Smooth muscle cell (in vitro differentiated cells): ENCODE measurements around the gene MEF2A. TPM values are rescaled to one million over a fixed set of nuclear protein-coding genes. Genes with fewer than 3 reads are reported as not detected.

Experiments
- DNase-seq: peaks from one replicate; lab custom pipeline; 2025; ENCODE audit not compliant: unreplicated experiment; lab: John Stamatoyannopoulos, UW
- H2AFZ ChIP-seq: fragments of 200-600 bp; sonication (generic); 2 replicates; pipeline ENCODE4 v1.6.0; 2016; ENCODE audit warnings: antibody characterized with exemption, low read depth, mild to moderate bottlenecking
- H3F3A ChIP-seq: fragments of 200-600 bp; sonication (generic); 2 replicates; pipeline ENCODE4 v1.6.0; 2017; ENCODE audit warnings: antibody characterized with exemption, low read depth
- H3K27ac ChIP-seq: fragments of 200-600 bp; sonication (generic); 2 replicates; pipeline ENCODE4 v1.5.1; 2016; ENCODE audit warnings: low read depth, mild to moderate bottlenecking
- H3K27me3 ChIP-seq: fragments of 200-600 bp; sonication (generic); 2 replicates; pipeline ENCODE4 v1.6.1; 2016; ENCODE audit warnings: low read depth, mild to moderate bottlenecking
- H3K36me3 ChIP-seq: fragments of 200-600 bp; sonication (generic); 2 replicates; pipeline ENCODE4 v1.5.1; 2016; ENCODE audit warnings: low read depth
- H3K4me1 ChIP-seq: fragments of 200-600 bp; sonication (generic); 2 replicates; pipeline ENCODE4 v1.5.1; 2016; ENCODE audit warnings: low read depth
- H3K4me2 ChIP-seq: fragments of 200-600 bp; sonication (generic); 2 replicates; pipeline ENCODE4 v1.6.0; 2016; ENCODE audit warnings: mild to moderate bottlenecking
- H3K4me3 ChIP-seq: fragments of 200-600 bp; sonication (generic); 2 replicates; pipeline ENCODE4 v1.5.1; 2016; ENCODE audit warnings: mild to moderate bottlenecking
- H3K79me2 ChIP-seq: fragments of 200-600 bp; sonication (generic); 2 replicates; pipeline ENCODE4 v1.6.0; 2016; ENCODE audit warnings: low read depth, mild to moderate bottlenecking
- H3K9ac ChIP-seq: fragments of 200-600 bp; sonication (generic); 2 replicates; pipeline ENCODE4 v1.6.0; 2016; ENCODE audit warnings: low read depth
- H3K9me3 ChIP-seq: fragments of 200-600 bp; sonication (generic); replicated peaks from 2 replicates; pipeline ENCODE4 v1.5.1; 2016; ENCODE audit warnings: low read depth
- H4K20me1 ChIP-seq: fragments of 200-600 bp; sonication (generic); 2 replicates; pipeline ENCODE4 v1.6.0; 2016; ENCODE audit warnings: low read depth
- WGBS: methylation state at CpG from one replicate; pipeline ENCODE4 v1.1.7; 2016; ENCODE audit warnings: low lambda C conversion rate; 5-methylcytosine and 5-hydroxymethylcytosine counted together
- polyA plus RNA-seq: library from polyadenylated mRNA; unstranded; fragments of >200 nt; fragmentation: Nextera tagmentation; extraction: Ambion mirVana; gene quantifications from 2 replicates; pipeline ENCODE4 v1.2.1, GENCODE V29; 2016
- total RNA-seq: library from RNA; depleted of rRNA; stranded (reverse); fragments of >200 nt; gene quantifications from 2 replicates; pipeline ENCODE4 v1.2.3, GENCODE V29; 2014
- TF ChIP-seq, protein P1 (sequence below): fragments of 200-600 bp; sonication (generic); IDR thresholded peaks from 2 replicates; pipeline ENCODE4 v1.5.1; 2017; ENCODE audit warnings: borderline replicate concordance, mild to moderate bottlenecking, antibody characterized with exemption; ENCODE audit not compliant: insufficient read depth, poor library complexity, severe bottlenecking

The MEF2A gene
- total and polyA plus RNA-seq, 2 experiments from 2014 or later = 12.3 to 75.8 TPM

DNA sequence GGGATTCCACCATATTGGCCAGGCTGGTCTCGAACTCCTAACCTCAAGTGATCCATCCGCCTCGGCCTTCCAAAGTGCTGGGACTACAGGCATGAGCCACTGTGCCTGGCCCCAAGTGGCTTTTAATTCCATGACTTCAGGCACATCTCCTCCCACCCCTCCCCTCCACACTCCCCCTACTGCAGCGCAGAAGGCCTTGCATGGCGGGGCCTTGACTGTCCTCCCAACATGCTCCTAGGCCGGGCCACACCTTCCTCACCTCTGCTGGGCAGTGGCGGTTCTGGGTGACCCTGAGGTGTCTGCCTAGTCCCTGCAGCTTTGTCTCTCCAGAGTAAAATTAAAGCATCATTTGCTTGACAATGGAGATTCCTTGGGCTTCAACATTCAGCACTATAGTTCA lies 160.5 kb downstream of the MEF2A start:
- Histone ChIP-seq H3K4me2 (no peak overlapping the region), H3K27ac (no peak overlapping the region), H3K36me3 (no peaks in the 10 kb centered on the region), H3K4me3 (no peak overlapping the region), H4K20me1 (peaks cover 15% of the 10 kb centered on the region), H3K79me2 (peaks cover 5% of the 10 kb centered on the region), H3K4me1 (no peaks in the 10 kb centered on the region), H3F3A (no peaks in the 10 kb centered on the region), H3K27me3 (no peaks in the 10 kb centered on the region), H2AFZ (no peak overlapping the region), H3K9ac (no peak overlapping the region), H3K9me3 (no peaks in the 10 kb centered on the region)
- 82% methylated on average over 7 of the region's 7 CpGs for WGBS
- DNase-seq = no peak
- TF ChIP-seq, protein P1, sequence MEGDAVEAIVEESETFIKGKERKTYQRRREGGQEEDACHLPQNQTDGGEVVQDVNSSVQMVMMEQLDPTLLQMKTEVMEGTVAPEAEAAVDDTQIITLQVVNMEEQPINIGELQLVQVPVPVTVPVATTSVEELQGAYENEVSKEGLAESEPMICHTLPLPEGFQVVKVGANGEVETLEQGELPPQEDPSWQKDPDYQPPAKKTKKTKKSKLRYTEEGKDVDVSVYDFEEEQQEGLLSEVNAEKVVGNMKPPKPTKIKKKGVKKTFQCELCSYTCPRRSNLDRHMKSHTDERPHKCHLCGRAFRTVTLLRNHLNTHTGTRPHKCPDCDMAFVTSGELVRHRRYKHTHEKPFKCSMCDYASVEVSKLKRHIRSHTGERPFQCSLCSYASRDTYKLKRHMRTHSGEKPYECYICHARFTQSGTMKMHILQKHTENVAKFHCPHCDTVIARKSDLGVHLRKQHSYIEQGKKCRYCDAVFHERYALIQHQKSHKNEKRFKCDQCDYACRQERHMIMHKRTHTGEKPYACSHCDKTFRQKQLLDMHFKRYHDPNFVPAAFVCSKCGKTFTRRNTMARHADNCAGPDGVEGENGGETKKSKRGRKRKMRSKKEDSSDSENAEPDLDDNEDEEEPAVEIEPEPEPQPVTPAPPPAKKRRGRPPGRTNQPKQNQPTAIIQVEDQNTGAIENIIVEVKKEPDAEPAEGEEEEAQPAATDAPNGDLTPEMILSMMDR = no peak

DNA sequence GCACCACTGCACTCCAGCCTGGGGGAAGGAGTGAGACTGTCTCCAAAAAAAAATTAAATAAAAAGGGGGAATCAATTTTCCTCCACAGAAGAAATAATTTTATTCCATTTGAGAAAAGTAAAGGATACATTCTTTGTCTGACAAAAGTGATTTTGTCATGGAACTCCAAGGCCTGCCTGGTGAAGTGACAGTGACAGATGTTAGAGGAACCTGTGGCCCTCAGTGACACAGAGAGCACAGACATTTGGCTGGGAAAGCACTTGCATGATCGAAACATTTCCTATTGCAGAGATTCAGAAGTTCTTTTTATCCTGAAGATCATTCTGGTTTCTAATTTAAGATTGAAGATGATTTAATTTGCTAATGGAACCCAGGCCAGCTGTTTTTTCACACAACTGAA lies 161.5 kb downstream of the MEF2A start:
- no peaks in the 10 kb centered on the region for H3F3A ChIP-seq
- H3K4me3 ChIP-seq = no peak overlapping the region
- TF ChIP-seq, protein P1 = no peak
- no peak overlapping the region for H3K9ac ChIP-seq
- no peak for DNase-seq
- 91% methylated on average over 1 of the region's 1 CpG for WGBS
- peaks cover 5% of the 10 kb centered on the region for H3K79me2 ChIP-seq
- no peaks in the 10 kb centered on the region for H3K9me3 ChIP-seq
- no peaks in the 10 kb centered on the region for H3K27me3 ChIP-seq
- no peaks in the 10 kb centered on the region for H3K4me1 ChIP-seq
- peaks cover 17% of the 10 kb centered on the region for H4K20me1 ChIP-seq
- no peak overlapping the region for H2AFZ ChIP-seq
- no peak overlapping the region for H3K4me2 ChIP-seq
- no peak overlapping the region for H3K27ac ChIP-seq
- no peaks in the 10 kb centered on the region for H3K36me3 ChIP-seq

DNA sequence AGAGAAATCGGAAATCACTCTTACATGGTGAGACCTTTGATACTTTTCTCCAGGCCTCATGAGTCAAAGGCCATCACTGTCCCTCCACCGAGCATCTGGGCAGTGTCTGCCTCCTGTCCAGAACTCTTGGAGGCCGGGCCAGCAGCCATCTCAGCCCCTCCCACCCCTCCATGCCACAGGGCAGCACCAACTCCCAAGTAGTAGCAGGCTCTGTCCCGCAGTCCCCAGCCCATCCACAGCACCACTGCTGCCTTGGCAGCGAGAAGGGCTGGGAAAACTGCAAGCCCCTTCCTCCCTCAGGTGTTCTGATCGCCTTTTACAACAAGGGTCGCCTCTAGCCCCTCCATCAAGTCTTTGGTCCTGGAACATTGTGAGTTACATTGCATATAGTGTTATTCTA lies 161.9 kb downstream of the MEF2A start:
- no peak overlapping the region for H3K4me2 ChIP-seq
- H3K9me3 ChIP-seq = no peaks in the 10 kb centered on the region
- H2AFZ ChIP-seq = no peak overlapping the region
- TF ChIP-seq, protein P1 = no peak
- WGBS = 82% methylated on average over 7 of the region's 7 CpGs
- H3K27me3 ChIP-seq = no peaks in the 10 kb centered on the region
- H3K36me3 ChIP-seq = no peaks in the 10 kb centered on the region
- no peaks in the 10 kb centered on the region for H3K4me1 ChIP-seq
- no peak for DNase-seq
- H3K27ac ChIP-seq = no peak overlapping the region
- no peaks in the 10 kb centered on the region for H3F3A ChIP-seq
- H3K4me3 ChIP-seq = no peak overlapping the region
- H4K20me1 ChIP-seq = peaks cover 17% of the 10 kb centered on the region
- H3K9ac ChIP-seq = no peak overlapping the region
- H3K79me2 ChIP-seq = peaks cover 5% of the 10 kb centered on the region

DNA sequence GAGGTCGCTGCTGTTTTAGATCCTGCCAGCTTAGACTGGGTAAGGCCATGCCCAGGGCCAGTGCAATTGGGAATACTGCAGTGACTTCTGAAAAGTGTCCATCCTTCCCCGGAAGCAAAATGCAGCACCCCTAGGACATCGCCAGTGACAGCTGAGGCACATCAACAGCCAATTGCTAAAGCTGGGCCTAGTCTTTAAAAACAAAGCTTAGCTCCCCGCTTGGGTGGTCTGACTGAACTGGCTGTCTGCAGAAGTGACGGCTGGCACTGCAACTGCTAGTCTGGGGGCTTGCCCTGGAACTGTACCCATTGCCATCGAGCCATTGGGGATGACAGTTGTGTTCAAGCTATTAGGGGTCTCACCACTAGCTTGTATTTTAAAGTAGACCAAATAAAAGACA lies 163.1 kb downstream of the MEF2A start:
- Histone ChIP-seq H3K27ac (no peak overlapping the region), H3K79me2 (peaks cover 5% of the 10 kb centered on the region), H4K20me1 (peaks cover 17% of the 10 kb centered on the region), H3K9me3 (no peaks in the 10 kb centered on the region), H2AFZ (no peak overlapping the region), H3K36me3 (no peaks in the 10 kb centered on the region), H3K9ac (no peak overlapping the region), H3F3A (no peaks in the 10 kb centered on the region), H3K4me1 (no peaks in the 10 kb centered on the region), H3K4me2 (no peak overlapping the region), H3K27me3 (no peaks in the 10 kb centered on the region), H3K4me3 (no peak overlapping the region)
- no peak for DNase-seq
- TF ChIP-seq, protein P1 = no peak
- WGBS = 96% methylated on average over 6 of the region's 6 CpGs
